Measurements from ENCODE around the gene KSR1. TPM values are rescaled to one million over a fixed set of nuclear protein-coding genes. Genes with fewer than 3 reads are reported as not detected.
A peak's percentile ranks its signal among the peaks of the same experiment; 100 is the strongest.

Gene KSR1
- total RNA-seq, 2 experiments from 2014 or later = 53.9 to 58.2 TPM

DNA sequence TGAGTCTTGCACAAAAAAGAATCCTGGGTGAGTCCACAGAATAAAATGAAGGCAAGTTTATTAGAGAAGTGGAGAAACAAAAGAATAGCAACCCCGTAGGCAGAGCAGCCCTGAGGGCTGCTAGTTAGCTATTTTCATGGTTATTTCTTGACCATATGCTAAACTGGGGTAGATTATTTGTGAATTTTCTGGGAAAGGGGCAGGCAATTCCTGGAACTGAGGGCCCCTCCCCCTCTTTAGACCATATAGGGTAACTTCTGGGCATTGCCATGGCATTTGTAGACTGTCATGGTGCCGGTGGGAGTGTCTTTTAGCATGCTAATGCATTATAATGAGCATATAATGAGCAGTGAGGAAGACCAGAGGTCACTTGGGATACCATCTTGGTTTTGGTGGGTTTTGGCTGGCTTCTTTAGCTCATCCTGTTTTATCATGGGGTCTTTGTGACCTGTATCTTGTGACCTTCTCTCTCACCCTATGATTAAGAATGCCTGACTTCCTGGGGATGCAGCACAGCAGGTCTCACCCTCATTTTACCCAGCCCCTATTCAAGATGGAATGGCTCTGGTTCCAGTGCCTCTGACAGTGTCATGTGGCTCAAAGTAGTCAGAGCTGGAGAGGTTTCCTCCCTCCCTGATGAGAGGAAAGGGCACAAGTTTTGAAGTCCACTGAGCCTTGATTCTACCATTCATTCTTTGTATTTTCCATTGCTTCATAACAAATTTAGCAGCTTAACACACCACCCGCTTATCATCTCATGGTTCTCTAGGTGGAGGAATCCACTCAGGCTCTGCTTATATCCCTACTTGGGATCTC is 119.1 kb downstream of the KSR1 start:
- CTCF ChIA-PET = interaction anchor here (0.9 to 6.2 kb wide), 5 partner anchors 9 to 102 kb away, joined by 3 to 39 read pairs (median 4); no protein-coding TSS in a partner anchor
- TF ChIP-seq, protein P1, sequence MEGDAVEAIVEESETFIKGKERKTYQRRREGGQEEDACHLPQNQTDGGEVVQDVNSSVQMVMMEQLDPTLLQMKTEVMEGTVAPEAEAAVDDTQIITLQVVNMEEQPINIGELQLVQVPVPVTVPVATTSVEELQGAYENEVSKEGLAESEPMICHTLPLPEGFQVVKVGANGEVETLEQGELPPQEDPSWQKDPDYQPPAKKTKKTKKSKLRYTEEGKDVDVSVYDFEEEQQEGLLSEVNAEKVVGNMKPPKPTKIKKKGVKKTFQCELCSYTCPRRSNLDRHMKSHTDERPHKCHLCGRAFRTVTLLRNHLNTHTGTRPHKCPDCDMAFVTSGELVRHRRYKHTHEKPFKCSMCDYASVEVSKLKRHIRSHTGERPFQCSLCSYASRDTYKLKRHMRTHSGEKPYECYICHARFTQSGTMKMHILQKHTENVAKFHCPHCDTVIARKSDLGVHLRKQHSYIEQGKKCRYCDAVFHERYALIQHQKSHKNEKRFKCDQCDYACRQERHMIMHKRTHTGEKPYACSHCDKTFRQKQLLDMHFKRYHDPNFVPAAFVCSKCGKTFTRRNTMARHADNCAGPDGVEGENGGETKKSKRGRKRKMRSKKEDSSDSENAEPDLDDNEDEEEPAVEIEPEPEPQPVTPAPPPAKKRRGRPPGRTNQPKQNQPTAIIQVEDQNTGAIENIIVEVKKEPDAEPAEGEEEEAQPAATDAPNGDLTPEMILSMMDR (IDR thresholded peaks at IDR 0.05) = no peak
- Mint-ChIP-seq H3K4me1 (ENCODE audit: low read depth) (peaks cover 84% of the 10 kb centered on the region), H3K36me3 (ENCODE audit: low read depth) (peaks cover 20% of the 10 kb centered on the region), H3K9me3 (no peaks in the 10 kb centered on the region), H3K4me3 (no peak overlapping the region), H3K27me3 (no peaks in the 10 kb centered on the region), H3K27ac (peak overlapping the region; percentile 65)
- POLR2A ChIA-PET = interaction anchor here (0.9 to 2.1 kb wide), 7 partner anchors 19 to 281 kb away, joined by 3 to 8 read pairs (median 4); no protein-coding TSS in a partner anchor
- ATAC-seq (no peak), DNase-seq (peak; percentile 27)
- intact Hi-C loops (cut with micrococcal nuclease) = no loop called here

DNA sequence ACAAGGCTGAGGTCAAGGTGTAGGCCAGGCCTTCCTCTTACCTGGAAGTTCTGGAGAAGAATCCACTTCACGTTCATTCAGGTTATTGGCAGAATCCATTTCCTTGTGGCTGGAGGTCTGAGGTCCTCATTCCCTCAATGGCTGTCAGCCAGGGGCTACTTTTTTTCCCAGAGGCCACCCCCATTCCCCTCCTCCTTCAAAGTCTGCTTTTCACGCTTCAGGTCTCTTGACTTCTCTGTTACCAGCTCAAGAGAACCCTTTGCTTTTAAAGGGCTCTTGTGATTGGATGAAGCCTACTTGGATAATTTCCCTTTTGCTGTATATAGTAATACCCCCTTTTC is 119.6 kb downstream of the KSR1 start:
- DNase-seq (no peak), ATAC-seq (no peak)
- Mint-ChIP-seq H3K9me3 (no peaks in the 10 kb centered on the region), H3K4me1 (ENCODE audit: low read depth) (peaks cover 85% of the 10 kb centered on the region), H3K36me3 (ENCODE audit: low read depth) (peaks cover 20% of the 10 kb centered on the region), H3K27me3 (no peaks in the 10 kb centered on the region), H3K27ac (peak overlapping the region; percentile 65), H3K4me3 (no peak overlapping the region)
- POLR2A ChIA-PET = interaction anchor here (0.9 to 2.1 kb wide), 5 partner anchors 18 to 117 kb away, joined by 3 to 8 read pairs (median 4); no protein-coding TSS in a partner anchor
- intact Hi-C loops (cut with micrococcal nuclease) = no loop called here
- CTCF ChIA-PET = interaction anchor here (2.7 to 6.2 kb wide), 2 partner anchors 25 to 102 kb away, joined by 9 to 39 read pairs; no protein-coding TSS in a partner anchor
- TF ChIP-seq, protein P1 (IDR thresholded peaks at IDR 0.05) = no peak

DNA sequence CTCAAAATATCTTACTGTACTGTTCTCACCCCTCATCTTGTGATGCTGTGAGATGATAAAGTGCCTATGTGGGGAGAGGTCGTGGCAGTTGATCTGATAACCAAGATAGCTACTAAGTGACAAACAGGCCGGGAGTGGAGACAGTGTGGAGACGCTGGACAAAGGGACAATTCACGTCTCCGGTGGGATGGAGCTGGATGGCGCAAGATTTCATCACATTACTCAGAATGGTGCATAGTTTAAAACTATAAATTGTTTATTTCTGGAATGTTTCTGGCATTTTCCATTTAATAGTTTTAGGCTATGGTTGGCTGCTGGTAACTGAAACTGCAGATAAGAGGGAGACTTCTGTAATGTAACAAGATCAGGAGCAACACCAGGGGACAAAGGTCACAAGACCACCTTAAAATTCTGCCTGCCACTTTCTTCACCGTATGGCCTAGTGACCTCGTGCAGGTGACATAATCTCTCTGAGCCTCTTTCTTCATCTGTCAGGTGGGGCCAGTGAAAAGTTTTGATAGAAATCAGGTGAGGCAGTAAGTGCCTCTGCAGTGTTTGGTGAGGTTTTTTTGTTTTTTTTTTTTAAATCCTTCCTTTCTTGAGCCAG is 120.3 kb downstream of the KSR1 start:
- ChIA-PET POLR2A (interaction anchor here (1.6 kb wide), 1 partner anchor 103 kb away, joined by 8 read pairs; no protein-coding TSS in a partner anchor), CTCF (interaction anchor here (2.7 to 6.2 kb wide), 2 partner anchors 25 to 103 kb away, joined by 9 to 39 read pairs; no protein-coding TSS in a partner anchor)
- Mint-ChIP-seq H3K27ac (peak overlapping the region; percentile 64), H3K4me1 (ENCODE audit: low read depth) (peaks cover 84% of the 10 kb centered on the region), H3K36me3 (ENCODE audit: low read depth) (peaks cover 20% of the 10 kb centered on the region), H3K4me3 (no peak overlapping the region), H3K27me3 (no peaks in the 10 kb centered on the region), H3K9me3 (no peaks in the 10 kb centered on the region)
- TF ChIP-seq, protein P1 (IDR thresholded peaks at IDR 0.05) = no peak
- ATAC-seq = no peak
- no peak for DNase-seq
- intact Hi-C loops (cut with micrococcal nuclease) = no loop called here

DNA sequence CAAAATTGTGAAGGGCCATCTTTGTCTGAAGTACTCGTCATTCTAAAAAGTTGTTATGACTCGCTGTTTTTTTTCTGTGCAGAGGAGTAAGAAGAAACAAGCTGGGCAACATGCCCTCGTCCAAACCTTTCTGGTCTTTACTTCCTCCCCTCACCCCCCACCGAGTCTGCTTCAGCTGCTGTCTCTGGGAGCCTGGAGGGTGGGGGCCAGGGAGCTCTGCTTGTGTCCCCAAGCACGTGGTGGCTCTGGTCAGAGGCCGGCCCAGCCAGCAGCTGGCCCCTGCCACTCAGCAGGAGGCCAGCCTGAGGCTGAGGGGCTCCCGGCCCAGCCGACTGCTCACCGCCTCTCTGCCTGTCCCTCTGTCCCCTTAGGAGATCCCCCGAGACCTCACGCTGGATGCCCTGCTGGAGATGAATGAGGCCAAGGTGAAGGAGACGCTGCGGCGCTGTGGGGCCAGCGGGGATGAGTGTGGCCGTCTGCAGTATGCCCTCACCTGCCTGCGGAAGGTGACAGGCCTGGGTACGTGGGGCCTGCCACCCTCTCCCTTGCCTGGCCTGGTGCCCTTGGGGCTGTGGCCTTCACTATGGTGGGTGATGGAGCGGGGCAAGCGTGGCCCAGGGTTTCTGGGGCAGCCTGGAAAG is 121.0 kb downstream of the KSR1 start:
- TF ChIP-seq, protein P1 (IDR thresholded peaks at IDR 0.05) = no peak
- no peaks in the 10 kb centered on the region for H3K27me3 Mint-ChIP-seq
- H3K4me1 Mint-ChIP-seq (ENCODE audit: low read depth) = peaks cover 79% of the 10 kb centered on the region
- POLR2A ChIA-PET = interaction anchor here (0.9 to 1.9 kb wide), 3 partner anchors 11 to 282 kb away, joined by 3 to 9 read pairs (median 3); no protein-coding TSS in a partner anchor
- CTCF ChIA-PET = interaction anchor here (1.5 to 6.2 kb wide), 3 partner anchors 9 to 24 kb away, joined by 5 to 40 read pairs (median 39); no protein-coding TSS in a partner anchor
- DNase-seq = no peak
- H3K9me3 Mint-ChIP-seq = no peaks in the 10 kb centered on the region
- H3K4me3 Mint-ChIP-seq = no peak overlapping the region
- H3K36me3 Mint-ChIP-seq (ENCODE audit: low read depth) = peaks cover 20% of the 10 kb centered on the region
- peak overlapping the region; percentile 64 for H3K27ac Mint-ChIP-seq
- intact Hi-C loops (cut with micrococcal nuclease) = no loop called here
- no peak for ATAC-seq
